GM19099 (cell line): ENCODE results near the gene ZFHX3.

Experiments
- POLR2A ChIP-seq: IDR thresholded peaks from 3 replicates; pipeline ENCODE4 v1.6.1; 2011; ENCODE audit warnings: low read depth; ENCODE audit not compliant: insufficient read length; ENCODE audit errors: extremely low read depth

The ZFHX3 gene

GRCh38 chr16:72743011-72743761 lies 304.7 kb downstream of the ZFHX3 start:
- no peak for TF ChIP-seq POLR2A

- TF ChIP-seq POLR2A = no peak
Measured at GRCh38 chr16:72740347-72740746, 307.6 kb downstream of the ZFHX3 start.

- no peak for TF ChIP-seq POLR2A
Measured at GRCh38 chr16:72739577-72739976, 308.4 kb downstream of the ZFHX3 start.

- no peak for TF ChIP-seq POLR2A
Measured at GRCh38 chr16:72736074-72736473, 311.9 kb downstream of the ZFHX3 start.
